HepG2 (cell line): ENCODE data around the gene CDYL. TPM values are rescaled to one million over a fixed set of nuclear protein-coding genes. Genes with fewer than 3 reads are reported as not detected.

Source experiments
- ATAC-seq: fragments of 200-7000 bp; cut with Tn5 transposase; 3 replicates; pipeline ENCODE4 v1.9.1; 2020; ENCODE audit warnings: mild to moderate bottlenecking, moderate library complexity
- BruUV-seq: library from RNA; stranded (reverse); fragments of 400-500 nt; replicated peaks from 2 replicates; lab custom pipeline; 2021; lab: Mats Ljungman, UMichigan
- CTCF ChIA-PET: fragments of 300-600 bp; formaldehyde crosslinking; extraction: SDS; loops from one replicate; lab custom pipeline; 2021; ENCODE audit warnings: low total read pairs, inconsistent platforms, low intra/inter-chr PET ratio; lab: Yijun Ruan, JAX
- POLR2A ChIA-PET: fragments of 350-600 bp; sonication (Branson Sonifier 250); formaldehyde crosslinking; loops from one replicate; lab custom pipeline; 2020; ENCODE audit warnings: antibody characterized with exemption, inconsistent platforms; lab: Yijun Ruan, JAX
- DNase-seq: peaks from one replicate; pipeline ENCODE4 v3.0.0-alpha.2; 2015; ENCODE audit warnings: low spot score
- FAIRE-seq: peaks from 3 replicates; lab custom pipeline; 2011; peaks lifted over from hg19 to GRCh38; lab: Jason Lieb, UNC
- H2AFZ ChIP-seq: one replicate; pipeline ENCODE4 v1.6.1; 2011; ENCODE audit warnings: low read length, inconsistent platforms
- H3K27ac ChIP-seq: fragments of 300-600 bp; 3 replicates; pipeline ENCODE4 v1.8.0; 2011; ENCODE audit warnings: mixed run types, mild to moderate bottlenecking, mixed read lengths, low read length, inconsistent platforms; ENCODE audit not compliant: insufficient read depth; ENCODE audit errors: extremely low read length
- H3K27me3 ChIP-seq, 2 experiments: fragments of 200-600 bp in 1 of 2; 2 replicates in 1 of 2; 3 replicates in 1 of 2; pipeline versions ENCODE4 v1.6.0 to v1.8.0; 2011; ENCODE audit warnings: low read length in 2 of 2, mild to moderate bottlenecking in 2 of 2, moderate library complexity in 2 of 2, inconsistent platforms in 1 of 2; ENCODE audit not compliant: insufficient read depth in 2 of 2, control insufficient read depth in 1 of 2
- H3K36me3 ChIP-seq, 2 experiments: fragments of 200-600 bp in 1 of 2; replicated peaks in 1 of 2; 2 replicates in 1 of 2; 3 replicates in 1 of 2; pipeline versions ENCODE4 v1.5.1 to v1.8.0; 2011; ENCODE audit warnings: low read length in 2 of 2, inconsistent platforms in 1 of 2; ENCODE audit not compliant: insufficient read depth in 2 of 2, control insufficient read depth in 1 of 2
- H3K4me1 ChIP-seq: 2 replicates; pipeline ENCODE4 v1.5.1; 2012; ENCODE audit warnings: low read length, inconsistent platforms; ENCODE audit not compliant: insufficient read depth
- H3K4me2 ChIP-seq: 2 replicates; pipeline ENCODE4 v1.6.0; 2011; ENCODE audit warnings: low read depth, low read length, inconsistent platforms
- H3K4me3 ChIP-seq, 3 experiments: fragments of 200-600 bp in 1 of 3; sonication (generic), shearing (Covaris generic) in 1 of 3; replicated peaks in 1 of 3; 2 replicates each; pipeline ENCODE4 v1.5.1; 2011 to 2016; ENCODE audit warnings: low read length in 3 of 3, inconsistent platforms in 2 of 3, low read depth in 2 of 3, mild to moderate bottlenecking in 2 of 3, control low read depth in 1 of 3, mixed read lengths in 1 of 3; ENCODE audit not compliant: insufficient read depth in 1 of 3
- H3K79me2 ChIP-seq: one replicate; pipeline ENCODE4 v1.6.1; 2011; ENCODE audit warnings: low read length, inconsistent platforms; ENCODE audit not compliant: insufficient read depth
- H3K9ac ChIP-seq: 2 replicates; pipeline ENCODE4 v1.6.0; 2011; ENCODE audit warnings: mild to moderate bottlenecking, low read depth, low read length, inconsistent platforms; ENCODE audit not compliant: insufficient read depth
- H3K9me3 ChIP-seq: 2 replicates; pipeline ENCODE4 v1.5.1; 2012; ENCODE audit warnings: mild to moderate bottlenecking, low read length
- H4K20me1 ChIP-seq: 2 replicates; pipeline ENCODE4 v1.6.0; 2011; ENCODE audit warnings: inconsistent platforms, mild to moderate bottlenecking, low read length, moderate library complexity; ENCODE audit not compliant: insufficient read depth
- KDM3A ChIP-seq: IDR thresholded peaks from 2 replicates; pipeline ENCODE4 v1.6.1; 2018; ENCODE audit warnings: low read depth, missing compliant biosample characterization
- MTF2 ChIP-seq: sonication (generic); formaldehyde crosslinking; IDR thresholded peaks from 2 replicates; pipeline ENCODE4 v1.5.0; 2020; ENCODE audit warnings: missing genetic modification reagents, borderline replicate concordance
- NCOR1 ChIP-seq: fragments of 200-600 bp; sonication (generic); IDR thresholded peaks from 2 replicates; pipeline ENCODE4 v1.7.0; 2017; ENCODE audit warnings: antibody characterized with exemption, low read length, borderline replicate concordance
- SIN3B ChIP-seq: fragments of 150-350 bp; IDR thresholded peaks from 2 replicates; pipeline ENCODE4 v1.6.1; 2014; ENCODE audit warnings: low read length
- SIX1 ChIP-seq: sonication (generic); formaldehyde crosslinking; IDR thresholded peaks from 2 replicates; pipeline ENCODE4 v1.4.0; 2020; ENCODE audit warnings: missing genetic modification reagents, borderline replicate concordance
- YEATS4 ChIP-seq: sonication (generic); formaldehyde crosslinking; IDR thresholded peaks from 2 replicates; pipeline ENCODE4 v1.4.0; 2020; ENCODE audit warnings: missing genetic modification reagents, borderline replicate concordance
- ZNF720 ChIP-seq: sonication (generic); formaldehyde crosslinking; IDR thresholded peaks from 2 replicates; pipeline ENCODE4 v1.4.0; 2020; ENCODE audit warnings: missing genetic modification reagents
- ZSCAN9 ChIP-seq: IDR thresholded peaks from 2 replicates; pipeline ENCODE4 v1.6.1; 2016; ENCODE audit warnings: borderline replicate concordance
- WGBS: methylation state at CpG from one replicate; pipeline ENCODE4 v1.1.6; 2017; ENCODE audit warnings: low lambda C conversion rate; 5-methylcytosine and 5-hydroxymethylcytosine counted together
- in situ Hi-C: cut with HindIII; loops from 2 replicates; pipeline ENCODE4 v1.10.0; 2017; ENCODE audit warnings: low pct_unique_long_range_greater_than_20kb; ENCODE audit not compliant: extremely low pct_ligation_motif_present
- intact Hi-C: fragments of 100-400 bp; cut with micrococcal nuclease; formaldehyde crosslinking; loops from one replicate; pipeline ENCODE4 v1.10.0; 2022; ENCODE audit not compliant: unreplicated experiment
- polyA plus RNA-seq, 8 experiments: library from polyadenylated mRNA; depleted of rRNA in 3 of 8; stranded (reverse) in 7 of 8; unstranded in 1 of 8; fragments of >200 nt; fragmentation: Illumina TruSeq in 4 of 8; extraction: Trizol in 4 of 8; gene quantifications; 2 replicates each; pipeline versions ENCODE4 v1.2.1 to v1.2.3, GENCODE V29; 2011 to 2016; ENCODE audit warnings: low read depth in 4 of 8, missing spikeins in 1 of 8, mixed read lengths in 1 of 8; ENCODE audit not compliant: insufficient read depth in 1 of 8
- total RNA-seq, 5 experiments: library from RNA; depleted of rRNA; stranded (reverse); fragments of >200 nt; fragmentation: Illumina TruSeq; extraction: Trizol; gene quantifications; 2 replicates each; pipeline ENCODE4 v1.2.3, GENCODE V29; 2016; ENCODE audit warnings: low read depth in 1 of 5
- TF ChIP-seq, protein P1 (sequence below): sonication (generic); formaldehyde crosslinking; IDR thresholded peaks from 2 replicates; pipeline ENCODE4 v1.8.0; 2023; ENCODE audit warnings: mild to moderate bottlenecking, missing genetic modification reagents

The CDYL gene
- total and polyA plus RNA-seq, 2 of the 13 experiments (the other 11 are each of a cell fraction or from before 2014, with no cell fraction given) = 22.8 to 105 TPM

DNA sequence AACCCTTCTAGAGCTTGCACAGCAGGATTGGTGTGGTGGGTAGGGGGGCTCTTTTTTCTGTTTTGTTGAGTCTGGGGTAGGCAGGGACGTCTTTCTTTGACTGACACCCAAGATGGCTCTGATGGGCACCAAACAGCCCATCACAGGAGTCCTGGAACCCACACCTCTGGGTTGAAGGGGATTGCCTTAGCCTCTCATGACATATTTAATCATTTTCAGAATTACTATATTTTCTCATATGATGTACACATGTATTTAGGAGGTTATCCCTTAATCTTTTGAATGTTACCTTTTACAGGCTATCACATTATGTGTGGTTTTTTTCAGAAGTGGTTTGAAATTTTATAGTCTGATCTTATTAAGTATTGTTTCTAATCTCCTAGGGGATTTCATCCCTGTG, 163.0 kb downstream of the CDYL start:
- H3K27me3 ChIP-seq = no peaks in the 10 kb centered on the region
- H3K27ac ChIP-seq = no peak overlapping the region
- no CpG with 5 or more reads among the region's 1 CpG for WGBS
- in situ Hi-C loops (no loop called here), intact Hi-C loops (loop anchor here (5.0 kb wide), 1 partner anchor 87 kb away; no protein-coding TSS in a partner anchor)
- peaks cover 37% of the 10 kb centered on the region for H3K4me1 ChIP-seq
- no peak for ATAC-seq
- POLR2A ChIA-PET = no interaction called here
- H2AFZ ChIP-seq = no peak overlapping the region
- no peak overlapping the region for H3K9ac ChIP-seq
- no peak for DNase-seq
- CTCF ChIA-PET = no interaction called here
- TF ChIP-seq, protein P1, sequence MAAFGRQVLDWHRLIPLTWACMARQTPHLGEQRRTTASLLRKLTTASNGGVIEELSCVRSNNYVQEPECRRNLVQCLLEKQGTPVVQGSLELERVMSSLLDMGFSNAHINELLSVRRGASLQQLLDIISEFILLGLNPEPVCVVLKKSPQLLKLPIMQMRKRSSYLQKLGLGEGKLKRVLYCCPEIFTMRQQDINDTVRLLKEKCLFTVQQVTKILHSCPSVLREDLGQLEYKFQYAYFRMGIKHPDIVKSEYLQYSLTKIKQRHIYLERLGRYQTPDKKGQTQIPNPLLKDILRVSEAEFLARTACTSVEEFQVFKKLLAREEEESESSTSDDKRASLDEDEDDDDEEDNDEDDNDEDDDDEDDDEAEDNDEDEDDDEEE (CRISPR knock-in tag) = no peak
- no peak for TF ChIP-seq MTF2 (CRISPR knock-in tag)
- TF ChIP-seq ZSCAN9 (CRISPR knock-in tag) = no peak
- no peak for FAIRE-seq
- H3K4me2 ChIP-seq = no peak overlapping the region
- H3K4me3 ChIP-seq = no peak overlapping the region
- no peaks in the 10 kb centered on the region for H3K9me3 ChIP-seq
- no peaks in the 10 kb centered on the region for H3K79me2 ChIP-seq
- H3K36me3 ChIP-seq = peaks cover 5 to 13% of the 10 kb centered on the region in 2 experiments; a peak in 4 of 5 replicates
- no peaks in the 10 kb centered on the region for H4K20me1 ChIP-seq
- BruUV-seq = no TSS peak

GRCh38 chr6:4940416-4940815, 164.2 kb downstream of the CDYL start:
- no peak overlapping the region for H3K4me2 ChIP-seq
- ChIA-PET POLR2A (no interaction called here), CTCF (no interaction called here)
- H3K9ac ChIP-seq = no peak overlapping the region
- intact Hi-C loops = no loop called here
- H2AFZ ChIP-seq = no peak overlapping the region
- peaks cover 37% of the 10 kb centered on the region for H3K4me1 ChIP-seq
- 93% methylated on average over 5 of the region's 5 CpGs for WGBS
- in situ Hi-C loops = no loop called here
- H3K27ac ChIP-seq = no peak overlapping the region
- ATAC-seq (no peak), FAIRE-seq (no peak), DNase-seq (no peak)
- no peaks in the 10 kb centered on the region for H3K27me3 ChIP-seq
- BruUV-seq = no TSS peak
- H3K36me3 ChIP-seq = peaks cover 11 to 18% of the 10 kb centered on the region in 2 experiments; a peak in 3 of 5 replicates
- no peaks in the 10 kb centered on the region for H3K79me2 ChIP-seq
- H3K4me3 ChIP-seq = no peak overlapping the region
- no peaks in the 10 kb centered on the region for H4K20me1 ChIP-seq
- no peak for TF ChIP-seq SIX1 (CRISPR knock-in tag)
- no peak for TF ChIP-seq SIN3B
- no peak for TF ChIP-seq NCOR1
- no peak for TF ChIP-seq YEATS4 (CRISPR knock-in tag)
- TF ChIP-seq ZNF720 = no peak
- TF ChIP-seq KDM3A (CRISPR knock-in tag) = no peak
- no peaks in the 10 kb centered on the region for H3K9me3 ChIP-seq
